Motor neuron (in vitro differentiated cells): ENCODE measurements around the gene CAPN5. TPM values are rescaled to one million over a fixed set of nuclear protein-coding genes. Genes with fewer than 3 reads are reported as not detected.

Source experiments
- ATAC-seq, 8 experiments: fragments of 200-7000 bp; cut with Tn5 transposase; replicated peaks in 6 of 8; 2 replicates each; pipeline ENCODE4 v1.8.0; 2021; ENCODE audit warnings: mild to moderate bottlenecking in 8 of 8, moderate library complexity in 8 of 8
- H3K27ac ChIP-seq, 2 donors: fragments of 250-450 bp; sonication (Bioruptor Pico); 2 replicates each; pipeline ENCODE4 v1.9.0; 2021; ENCODE audit warnings: antibody characterized with exemption in 2 of 2, mild to moderate bottlenecking in 2 of 2, moderate library complexity in 1 of 2
- H3K4me1 ChIP-seq, 2 donors: fragments of 250-450 bp; sonication (Bioruptor Pico); replicated peaks in 1 of 2; 2 replicates each; pipeline ENCODE4 v1.6.1; 2021; ENCODE audit warnings: antibody characterized with exemption in 2 of 2, mild to moderate bottlenecking in 2 of 2, moderate library complexity in 1 of 2
- H3K4me3 ChIP-seq, 5 donors: fragments of 250-450 bp; sonication (Bioruptor Pico); 2 replicates each; pipeline ENCODE4 v1.9.0; 2021; ENCODE audit warnings: antibody characterized with exemption in 5 of 5, mild to moderate bottlenecking in 5 of 5, moderate library complexity in 4 of 5
- WGBS, 10 experiments: fragments of 450-650 bp; shearing (Covaris generic); methylation state at CpG; one replicate each; pipeline ENCODE4 v1.0.0; 2022; 5-methylcytosine and 5-hydroxymethylcytosine counted together
- in situ Hi-C, 9 experiments: fragments of 400-800 bp; cut with MboI; loops; one replicate each; pipeline ENCODE4 v1.15.0; 2021; ENCODE audit warnings: low sequenced_read_pairs in 9 of 9, low pct_unique_long_range_greater_than_20kb in 2 of 9; ENCODE audit not compliant: unreplicated experiment in 9 of 9
- total RNA-seq, 8 experiments: library from RNA; unstranded; fragments of 300-600 nt; gene quantifications; 2 replicates each; pipeline versions ENCODE4 v1.2.3 to v1.2.4, GENCODE V29; 2022

The CAPN5 gene
- total RNA-seq, 8 experiments from 2014 or later: 10.2 to 205 (median 28.5) TPM

DNA sequence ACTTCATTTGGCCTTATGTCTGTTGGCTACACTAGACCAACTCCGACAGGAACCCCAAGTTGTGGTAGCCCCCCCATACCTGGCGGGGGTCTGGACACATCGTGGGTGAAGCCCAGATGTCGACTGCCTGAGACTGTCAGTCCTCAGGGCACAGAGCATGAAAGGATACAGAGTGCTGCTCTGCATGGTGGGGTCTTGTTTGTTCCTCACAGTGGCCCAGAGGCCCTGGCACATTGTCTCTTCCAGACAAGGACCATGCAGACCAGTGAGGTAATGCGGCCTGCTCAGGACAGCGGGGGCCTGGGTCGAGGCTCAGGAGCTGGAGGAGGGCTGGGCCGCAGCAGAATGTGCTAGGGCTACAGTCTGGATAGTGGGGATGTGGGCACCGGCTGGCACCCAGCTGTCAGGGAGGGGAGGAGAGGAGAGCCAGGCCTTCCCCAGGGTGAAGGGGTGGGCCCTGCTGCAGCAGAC, 14.6 kb downstream of the CAPN5 start:
- Histone ChIP-seq H3K4me1 (no peaks in the 10 kb centered on the region), H3K4me3 (no peak overlapping the region), H3K27ac (no peak overlapping the region)
- peak in 2 of 8 experiments; percentile 19 to 28 for ATAC-seq
- in situ Hi-C loops: no loop called here
- 10 to 100% (median 93%) methylated on average over 2 to 7 of the region's 9 CpGs; no CpG with 5 or more reads in 6 of the 10 experiments for WGBS, 10 experiments

- 0 to 100% (median 83%) methylated on average over 1 to 4 of the region's 11 CpGs; no CpG with 5 or more reads in 5 of the 10 experiments for WGBS, 10 experiments
Measured at GRCh38 chr11:77081976-77082836, 15.4 kb downstream of the CAPN5 start.

GRCh38 chr11:77082838-77083565, 16.2 kb downstream of the CAPN5 start:
- WGBS, 10 experiments: 0 to 100% (median 93%) methylated on average over 1 to 5 of the region's 15 CpGs; no CpG with 5 or more reads in 3 of the 10 experiments
- Histone ChIP-seq H3K27ac (no peak overlapping the region), H3K4me3 (no peak overlapping the region), H3K4me1 (no peaks in the 10 kb centered on the region)
- in situ Hi-C loops: no loop called here
- peak in 3 of 8 experiments; percentile 8 to 51 (median 43) for ATAC-seq

More at GRCh38 chr11:77081976-77082836, 15.4 kb downstream of the CAPN5 start:
- ATAC-seq: peak in 3 of 8 experiments; percentile 7 to 59 (median 18)
- Histone ChIP-seq H3K4me3 (no peak overlapping the region), H3K4me1 (no peaks in the 10 kb centered on the region), H3K27ac (no peak overlapping the region)
- in situ Hi-C loops: no loop called here

GRCh38 chr11:77083566-77084245, 16.9 kb downstream of the CAPN5 start:
- no peak for ATAC-seq
- WGBS, 10 experiments: 97 to 100% (median 100%) methylated on average over 1 to 4 of the region's 12 CpGs; no CpG with 5 or more reads in 5 of the 10 experiments
- Histone ChIP-seq H3K27ac (no peak overlapping the region), H3K4me3 (no peak overlapping the region), H3K4me1 (no peaks in the 10 kb centered on the region)
- in situ Hi-C loops: no loop called here

DNA sequence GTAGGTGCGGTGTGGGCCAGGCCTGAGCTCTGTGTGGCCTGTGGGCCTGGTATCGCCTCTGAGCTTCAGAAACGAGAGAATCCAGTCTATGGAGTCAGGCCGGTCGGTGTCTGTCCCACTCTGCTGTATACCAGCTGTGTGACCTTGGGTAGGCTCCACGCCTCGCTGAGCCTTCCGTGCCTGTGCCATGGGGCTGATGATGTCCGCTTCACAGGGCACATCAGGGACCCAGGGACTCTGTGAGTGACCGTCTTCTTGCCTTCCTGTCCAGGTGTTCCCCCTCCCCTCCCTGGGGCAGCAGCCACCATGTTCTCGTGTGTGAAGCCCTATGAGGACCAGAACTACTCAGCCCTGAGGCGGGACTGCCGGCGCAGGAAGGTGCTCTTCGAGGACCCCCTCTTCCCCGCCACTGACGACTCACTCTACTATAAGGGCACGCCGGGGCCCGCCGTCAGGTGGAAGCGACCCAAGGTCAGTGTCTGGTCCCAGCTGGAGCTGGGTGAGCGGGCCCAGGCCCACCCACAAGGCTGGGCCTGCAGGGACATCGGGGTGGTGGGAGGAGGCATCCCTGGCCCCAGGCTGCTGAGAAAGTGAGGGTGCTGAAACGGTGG, 17.9 kb downstream of the CAPN5 start:
- Histone ChIP-seq H3K4me3 (no peak overlapping the region), H3K4me1 (no peaks in the 10 kb centered on the region), H3K27ac (no peak overlapping the region)
- no peak for ATAC-seq
- in situ Hi-C loops: no loop called here
- WGBS, 10 experiments: 0 to 100% (median 95%) methylated on average over 1 to 8 of the region's 25 CpGs; no CpG with 5 or more reads in 4 of the 10 experiments

- Histone ChIP-seq H3K4me1 (no peaks in the 10 kb centered on the region), H3K27ac (no peak overlapping the region), H3K4me3 (no peak overlapping the region)
- no peak for ATAC-seq
- WGBS, 10 experiments: 33 to 100% (median 100%) methylated on average over 1 of the region's 6 CpGs; no CpG with 5 or more reads in 2 of the 10 experiments
- in situ Hi-C loops: no loop called here
Measured at GRCh38 chr11:77085652-77086051, 18.9 kb downstream of the CAPN5 start.

DNA sequence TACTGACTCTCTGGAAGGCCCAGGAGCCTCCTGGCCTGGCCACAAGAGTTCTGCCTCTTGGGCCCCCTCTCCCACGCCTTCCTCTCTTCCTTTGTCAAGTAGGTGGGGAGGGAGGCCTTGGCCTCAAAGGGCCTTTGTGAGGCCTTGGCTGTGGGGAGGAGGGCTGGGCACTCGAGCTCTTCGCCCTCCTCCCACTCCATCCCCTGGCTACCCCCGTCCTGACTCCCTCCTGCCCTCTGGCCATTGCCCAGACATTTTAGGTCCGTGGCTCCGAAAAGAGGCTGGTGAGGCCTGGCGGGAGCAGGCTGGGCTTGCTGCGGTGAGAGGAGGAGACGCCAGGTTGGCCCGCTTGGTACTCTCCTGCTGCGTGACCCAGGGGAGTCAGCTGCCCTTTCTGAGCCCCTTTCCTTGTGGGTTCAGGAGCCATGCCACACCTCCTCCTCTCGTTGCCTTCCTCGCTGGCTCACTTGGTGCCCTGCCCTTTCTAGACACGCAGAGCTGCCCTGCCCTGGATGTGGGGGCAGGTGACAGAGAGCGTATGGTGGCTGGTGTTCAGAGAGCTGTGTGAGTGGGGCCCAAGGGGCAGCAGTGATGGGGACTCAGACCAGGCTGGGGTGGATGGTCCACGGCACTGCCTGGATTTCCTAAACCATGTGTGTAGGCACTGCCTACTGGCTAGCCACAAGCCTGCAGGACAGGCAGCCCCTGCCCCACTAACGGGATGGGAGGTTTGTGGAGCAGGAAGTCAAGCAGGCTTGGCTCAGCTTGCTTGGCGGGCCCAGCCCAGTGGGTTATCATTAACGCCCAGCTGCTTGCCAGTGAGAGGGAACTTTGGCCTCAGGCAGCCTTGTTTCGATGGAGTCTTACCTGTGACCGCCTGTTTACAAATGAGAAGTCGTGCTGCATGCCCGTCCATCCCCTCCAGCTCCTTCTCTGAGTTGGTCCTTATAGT, 20.0 kb downstream of the CAPN5 start:
- WGBS, 10 experiments: 80 to 100% (median 85%) methylated on average over 1 to 6 of the region's 23 CpGs; no CpG with 5 or more reads in 4 of the 10 experiments
- Histone ChIP-seq H3K4me1 (no peaks in the 10 kb centered on the region), H3K4me3 (no peak overlapping the region), H3K27ac (no peak overlapping the region)
- in situ Hi-C loops: no loop called here
- peak in 2 of 8 experiments; percentile 23 for ATAC-seq

DNA sequence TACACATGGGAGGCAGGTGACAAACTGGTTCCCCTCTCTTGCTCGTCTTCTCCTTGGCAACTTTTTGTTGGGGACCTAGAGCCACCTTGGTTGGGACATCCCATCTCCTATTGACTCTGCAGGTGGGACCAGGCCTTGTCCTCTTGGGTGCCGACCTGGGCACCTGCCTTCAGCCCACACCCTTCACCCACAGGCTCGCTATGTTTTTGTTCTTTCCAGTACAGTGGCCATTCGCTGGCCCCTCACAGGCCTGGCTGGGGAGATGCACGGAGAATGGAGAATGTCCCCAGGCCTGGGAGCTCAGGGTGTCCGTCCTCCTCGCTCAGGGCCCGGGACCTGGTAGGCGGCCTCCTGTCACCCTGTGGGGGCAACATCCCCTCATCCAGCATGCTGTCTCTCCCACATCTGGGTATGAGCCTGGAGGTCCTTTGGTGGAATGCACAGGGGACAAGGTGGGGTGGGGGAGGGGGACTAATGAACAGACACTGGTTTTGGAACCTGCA, 21.0 kb downstream of the CAPN5 start:
- in situ Hi-C loops: no loop called here
- no peak for ATAC-seq
- WGBS, 10 experiments: 80 to 100% (median 91%) methylated on average over 1 to 2 of the region's 9 CpGs; no CpG with 5 or more reads in 6 of the 10 experiments
- no peak overlapping the region for H3K27ac ChIP-seq
- no peak overlapping the region for H3K4me3 ChIP-seq
- H3K4me1 ChIP-seq: no peaks in the 10 kb centered on the region

DNA sequence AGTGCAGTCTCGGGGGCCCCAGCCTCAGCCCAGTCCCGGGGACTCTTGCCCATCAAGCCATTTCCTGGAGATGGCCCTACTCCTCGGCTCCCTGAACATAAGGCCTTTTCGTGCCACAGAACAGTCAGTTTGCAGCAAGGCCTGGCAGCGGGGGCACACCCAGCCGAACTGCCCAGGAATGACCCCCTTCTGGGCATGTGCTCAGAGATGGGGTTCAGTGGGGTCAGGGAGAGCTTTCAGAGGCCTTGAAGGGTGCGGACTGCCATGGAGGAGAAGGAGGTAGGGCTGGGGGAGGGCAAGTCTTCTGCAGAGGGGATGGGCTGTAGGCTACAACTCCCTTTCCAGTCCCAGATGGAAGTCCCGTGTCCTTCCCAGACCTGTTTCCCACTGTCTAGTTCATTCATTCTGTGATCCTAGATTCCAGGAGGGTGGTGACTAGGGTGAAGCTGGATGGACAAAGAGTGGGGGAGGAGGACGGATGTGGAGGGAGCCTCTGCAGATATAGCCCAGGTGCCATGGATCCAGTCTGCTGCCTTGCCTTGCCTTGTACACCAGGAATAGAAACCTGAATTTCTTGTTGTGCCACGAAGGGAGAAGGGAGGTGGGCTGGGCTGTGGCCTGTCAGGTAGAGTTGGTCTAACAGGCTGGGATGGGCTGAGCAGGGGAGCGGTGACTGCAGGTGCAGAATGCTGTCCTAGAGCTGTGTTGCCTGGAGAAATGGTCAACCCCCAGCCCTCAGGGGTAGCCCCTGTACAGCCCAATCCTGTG, 21.6 kb downstream of the CAPN5 start:
- ATAC-seq: no peak
- no peak overlapping the region for H3K27ac ChIP-seq
- no peaks in the 10 kb centered on the region for H3K4me1 ChIP-seq
- H3K4me3 ChIP-seq: no peak overlapping the region
- in situ Hi-C loops: no loop called here
- WGBS, 10 experiments: 60 to 80% methylated on average over 1 to 2 of the region's 11 CpGs; no CpG with 5 or more reads in 8 of the 10 experiments

DNA sequence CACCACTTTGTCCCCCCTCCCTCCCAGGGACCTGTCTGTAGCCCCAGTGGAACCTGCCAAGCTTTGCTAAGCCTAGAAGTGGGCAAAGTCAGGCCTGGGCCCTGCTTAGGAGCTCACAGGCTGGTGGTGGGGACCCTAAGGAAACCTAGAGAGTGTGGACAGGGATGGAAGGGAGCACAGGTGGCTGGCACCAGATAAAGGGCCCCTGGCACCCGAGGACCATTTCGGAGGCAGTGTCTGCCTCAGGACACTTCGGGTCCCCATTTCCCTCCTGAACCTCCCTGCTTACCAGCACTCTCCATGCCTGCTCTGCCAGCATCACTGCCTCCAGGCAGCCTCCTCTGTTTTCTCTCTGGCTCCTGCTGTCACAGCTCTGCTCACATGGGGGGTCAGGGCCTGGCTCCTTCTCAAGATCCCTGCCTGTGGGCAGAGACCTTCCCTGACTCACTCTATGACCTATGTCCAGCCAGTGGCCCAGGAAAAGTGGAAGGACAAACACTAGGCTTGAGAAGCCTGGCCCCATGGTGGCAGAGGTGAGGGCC, 22.3 kb downstream of the CAPN5 start:
- no peak overlapping the region for H3K27ac ChIP-seq
- 20 to 93% (median 84%) methylated on average over 1 to 3 of the region's 3 CpGs; no CpG with 5 or more reads in 6 of the 10 experiments for whole genome bisulfite sequencing, 10 experiments
- in situ Hi-C loops: no loop called here
- H3K4me3 ChIP-seq: no peak overlapping the region
- no peaks in the 10 kb centered on the region for H3K4me1 ChIP-seq
- ATAC-seq: no peak

GRCh38 chr11:77090046-77090372, 23.2 kb downstream of the CAPN5 start:
- Histone ChIP-seq H3K4me1 (no peaks in the 10 kb centered on the region), H3K4me3 (no peak overlapping the region), H3K27ac (no peak overlapping the region)
- in situ Hi-C loops: no loop called here
- no peak for ATAC-seq
- 73 to 92% (median 80%) methylated on average over 2 of the region's 4 CpGs; no CpG with 5 or more reads in 7 of the 10 experiments for WGBS, 10 experiments
